AG04449 (cell line): ENCODE measurements around the gene PRKAB1.

Source experiments
- CTCF ChIA-PET: fragments of 350-600 bp; formaldehyde crosslinking; extraction: SDS; loops from one replicate; lab custom pipeline; 2021; ENCODE audit warnings: antibody characterized with exemption; lab: Yijun Ruan, JAX
- POLR2A ChIA-PET: fragments of 400-600, 350-600 bp; formaldehyde crosslinking; extraction: SDS; loops from one replicate; lab custom pipeline; 2020; ENCODE audit warnings: antibody characterized with exemption, inconsistent platforms; lab: Yijun Ruan, JAX
- DNase-seq: peaks from one replicate; pipeline ENCODE4 v3.0.0-alpha.2; 2010; ENCODE audit warnings: low read depth, low spot score
- H3K4me3 ChIP-seq: 2 replicates; pipeline ENCODE4 v1.5.1; 2011; ENCODE audit warnings: low read depth, mild to moderate bottlenecking, control low read depth, low read length
- TF ChIP-seq, protein P1 (sequence below): IDR thresholded peaks from one replicate; pipeline ENCODE4 v1.5.1; 2011; ENCODE audit warnings: mild to moderate bottlenecking, moderate library complexity, low read length, control low read depth, inconsistent platforms; ENCODE audit not compliant: insufficient read depth; ENCODE audit errors: missing control alignments

The PRKAB1 gene

DNA sequence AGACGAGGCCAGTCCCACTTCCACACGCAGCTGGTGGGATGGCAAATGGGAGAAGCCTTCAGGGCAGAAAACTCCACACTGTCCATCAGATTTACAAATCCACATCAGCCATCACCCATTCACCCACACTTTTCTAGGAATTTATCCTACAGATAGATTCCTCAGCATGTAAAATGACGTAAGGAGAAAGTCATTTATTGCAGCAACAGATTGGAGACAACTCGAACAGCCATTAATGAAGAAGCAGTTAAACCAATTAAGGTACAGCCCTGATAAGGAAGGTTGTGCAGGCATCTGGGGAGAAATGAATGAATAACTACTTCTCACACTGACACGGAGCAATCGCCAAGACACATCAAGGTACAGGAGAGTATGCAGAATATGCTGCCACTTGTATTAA is 26.2 kb downstream of the PRKAB1 start:
- TF ChIP-seq, protein P1, sequence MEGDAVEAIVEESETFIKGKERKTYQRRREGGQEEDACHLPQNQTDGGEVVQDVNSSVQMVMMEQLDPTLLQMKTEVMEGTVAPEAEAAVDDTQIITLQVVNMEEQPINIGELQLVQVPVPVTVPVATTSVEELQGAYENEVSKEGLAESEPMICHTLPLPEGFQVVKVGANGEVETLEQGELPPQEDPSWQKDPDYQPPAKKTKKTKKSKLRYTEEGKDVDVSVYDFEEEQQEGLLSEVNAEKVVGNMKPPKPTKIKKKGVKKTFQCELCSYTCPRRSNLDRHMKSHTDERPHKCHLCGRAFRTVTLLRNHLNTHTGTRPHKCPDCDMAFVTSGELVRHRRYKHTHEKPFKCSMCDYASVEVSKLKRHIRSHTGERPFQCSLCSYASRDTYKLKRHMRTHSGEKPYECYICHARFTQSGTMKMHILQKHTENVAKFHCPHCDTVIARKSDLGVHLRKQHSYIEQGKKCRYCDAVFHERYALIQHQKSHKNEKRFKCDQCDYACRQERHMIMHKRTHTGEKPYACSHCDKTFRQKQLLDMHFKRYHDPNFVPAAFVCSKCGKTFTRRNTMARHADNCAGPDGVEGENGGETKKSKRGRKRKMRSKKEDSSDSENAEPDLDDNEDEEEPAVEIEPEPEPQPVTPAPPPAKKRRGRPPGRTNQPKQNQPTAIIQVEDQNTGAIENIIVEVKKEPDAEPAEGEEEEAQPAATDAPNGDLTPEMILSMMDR: no peak
- no peak for DNase-seq
- CTCF ChIA-PET: interaction anchor here (1.0 to 3.5 kb wide), 6 partner anchors 11 to 89 kb away, joined by 3 to 19 read pairs (median 4); no protein-coding TSS in a partner anchor
- POLR2A ChIA-PET: no interaction called here
- no peak overlapping the region for H3K4me3 ChIP-seq

DNA sequence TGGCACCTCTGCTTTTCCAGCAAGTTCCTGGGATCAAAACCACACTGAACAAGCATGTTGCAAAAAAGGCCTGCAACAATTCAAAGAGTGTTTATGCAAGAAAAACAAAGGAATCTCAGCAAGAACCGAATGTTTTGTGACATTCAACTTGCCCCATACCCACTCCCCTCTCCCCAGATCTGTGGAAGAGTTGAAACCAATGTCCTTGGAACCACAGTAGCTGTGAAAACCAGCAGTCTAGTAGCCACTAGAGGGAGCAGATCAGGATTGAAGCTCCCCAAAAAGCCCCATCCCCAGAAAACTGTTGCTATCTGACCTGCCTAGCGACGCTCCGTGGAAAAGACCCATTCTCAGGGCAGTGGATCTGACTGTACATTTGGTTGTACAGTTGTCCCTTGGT is 27.1 kb downstream of the PRKAB1 start:
- POLR2A ChIA-PET: no interaction called here
- TF ChIP-seq, protein P1: peak; percentile 34
- CTCF ChIA-PET: interaction anchor here (1.0 to 3.5 kb wide), 15 partner anchors 9 to 88 kb away, joined by 3 to 19 read pairs (median 4); no protein-coding TSS in a partner anchor

DNA sequence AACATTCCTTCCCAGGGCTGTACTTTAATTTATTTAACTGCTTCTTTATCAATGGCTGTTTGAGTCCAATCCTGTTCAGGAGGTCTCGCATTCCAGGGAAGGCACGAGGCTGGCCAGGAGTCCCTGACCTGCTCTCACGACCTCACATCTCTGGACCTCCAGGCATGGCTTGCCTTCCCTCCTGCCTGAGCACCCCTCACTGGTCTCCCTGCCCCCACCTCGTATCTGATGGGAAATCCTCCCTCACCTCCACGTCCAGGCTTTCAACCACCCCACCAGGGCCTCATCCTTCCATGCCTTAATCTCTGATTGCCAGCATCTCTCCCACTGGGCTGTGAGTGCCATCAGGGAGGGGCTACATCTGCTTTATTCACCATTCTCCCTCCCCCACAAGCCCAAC is 29.0 kb downstream of the PRKAB1 start:
- DNase-seq: no peak
- TF ChIP-seq, protein P1: no peak
- H3K4me3 ChIP-seq: no peak overlapping the region
- ChIA-PET POLR2A (no interaction called here), CTCF (interaction anchor here (3.5 kb wide), 1 partner anchor 84 kb away, joined by 19 read pairs; no protein-coding TSS in a partner anchor)

More for the DNA sequence above, 27.1 kb downstream of the PRKAB1 start:
- no peak overlapping the region for H3K4me3 ChIP-seq
- no peak for DNase-seq

DNA sequence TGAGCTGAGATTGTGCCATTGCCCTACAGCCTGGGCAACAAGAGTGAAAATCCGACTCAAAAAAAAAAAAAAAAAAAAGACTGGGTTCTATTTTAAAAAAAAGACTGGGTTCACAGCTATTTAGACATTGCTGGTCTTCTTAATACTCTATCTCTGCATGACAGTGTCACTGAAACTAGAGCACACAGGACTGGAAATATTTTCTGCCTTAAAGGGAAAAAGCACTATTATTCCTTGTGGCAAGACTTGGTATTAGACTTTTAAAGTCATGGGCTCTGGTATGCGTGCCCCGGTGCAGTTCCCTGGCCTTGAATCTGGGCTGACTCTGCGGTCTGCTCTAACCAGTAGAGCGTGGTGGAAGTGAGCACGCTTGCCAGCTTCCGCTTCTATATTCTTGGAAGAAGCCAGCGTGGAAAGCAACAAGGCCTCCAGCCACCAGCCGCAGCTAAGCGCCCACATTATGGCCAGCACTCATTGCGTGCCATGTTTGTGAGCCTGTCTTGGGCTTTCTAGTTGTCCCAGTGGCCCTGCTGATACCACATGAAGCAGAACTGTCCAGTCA is 31.3 kb downstream of the PRKAB1 start:
- TF ChIP-seq, protein P1: no peak
- H3K4me3 ChIP-seq: no peak overlapping the region
- ChIA-PET POLR2A (no interaction called here), CTCF (interaction anchor here (0.7 to 1.1 kb wide), 4 partner anchors 12 to 105 kb away, joined by 3 to 4 read pairs (median 3); no protein-coding TSS in a partner anchor)
- no peak for DNase-seq

DNA sequence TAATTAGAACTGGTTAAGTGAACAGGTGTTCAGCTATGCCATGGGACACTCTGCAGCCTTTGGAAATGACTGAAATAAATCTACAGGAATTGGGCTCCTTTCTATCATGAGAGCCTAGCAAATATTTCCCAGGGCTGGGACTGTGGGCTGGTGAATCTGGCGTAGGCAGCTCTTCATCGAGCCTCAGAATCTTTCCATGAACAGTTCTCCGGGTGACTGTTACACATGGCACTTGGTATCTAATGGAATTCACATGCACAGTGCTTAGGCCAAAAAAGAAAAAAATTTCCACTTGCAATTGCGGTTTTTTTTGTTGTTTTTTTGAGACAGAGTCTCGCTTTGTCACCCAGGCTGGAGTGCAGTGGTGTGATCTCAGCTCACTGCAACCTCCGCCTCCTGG is 32.1 kb downstream of the PRKAB1 start:
- TF ChIP-seq, protein P1: no peak
- H3K4me3 ChIP-seq: no peak overlapping the region
- ChIA-PET CTCF (interaction anchor here (0.7 to 1.1 kb wide), 3 partner anchors 11 to 104 kb away, joined by 3 to 4 read pairs (median 3); no protein-coding TSS in a partner anchor), POLR2A (no interaction called here)
- DNase-seq: no peak

DNA sequence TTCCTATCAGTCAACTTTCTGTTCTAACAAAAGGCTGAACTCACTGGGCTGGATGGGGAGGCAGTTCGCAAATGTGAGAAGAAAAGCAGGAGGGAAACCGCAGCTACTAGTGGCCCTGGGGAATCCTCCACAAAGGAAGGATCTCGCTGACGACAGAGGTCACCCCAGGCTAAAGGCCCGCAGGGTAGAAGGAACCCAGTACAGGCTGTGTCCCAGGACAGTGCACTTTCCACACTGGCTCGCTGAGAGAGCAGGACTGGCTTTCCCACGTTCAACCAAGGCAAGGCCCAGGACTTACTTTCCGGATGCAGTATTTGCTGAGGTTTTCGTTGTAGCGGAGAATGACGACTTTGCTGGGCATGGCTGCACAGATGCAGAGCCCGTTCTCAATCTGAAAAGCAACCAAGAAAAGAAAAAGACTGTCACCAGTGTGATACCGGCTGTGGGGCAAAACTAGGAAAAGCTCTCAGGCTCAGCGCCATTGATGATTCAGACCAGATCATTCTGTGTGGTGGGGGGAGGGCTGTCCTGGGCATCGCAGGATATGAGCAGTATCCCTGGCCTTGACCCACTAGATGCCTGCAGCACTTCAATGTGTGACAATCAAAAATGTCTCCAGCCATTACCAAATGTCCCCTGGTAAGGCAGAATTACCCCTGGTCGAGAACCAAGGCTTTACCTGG is 36.3 kb downstream of the PRKAB1 start:
- ChIA-PET CTCF (interaction anchor here (0.9 to 1.0 kb wide), 2 partner anchors 25 to 37 kb away, joined by 3 read pairs; partner anchors contain the start of gene PRKAB1), POLR2A (no interaction called here)
- TF ChIP-seq, protein P1: no peak
- H3K4me3 ChIP-seq: no peak overlapping the region
- no peak for DNase-seq
